ENCODE measurements around the gene KLHL26.

Gene KLHL26

DNA sequence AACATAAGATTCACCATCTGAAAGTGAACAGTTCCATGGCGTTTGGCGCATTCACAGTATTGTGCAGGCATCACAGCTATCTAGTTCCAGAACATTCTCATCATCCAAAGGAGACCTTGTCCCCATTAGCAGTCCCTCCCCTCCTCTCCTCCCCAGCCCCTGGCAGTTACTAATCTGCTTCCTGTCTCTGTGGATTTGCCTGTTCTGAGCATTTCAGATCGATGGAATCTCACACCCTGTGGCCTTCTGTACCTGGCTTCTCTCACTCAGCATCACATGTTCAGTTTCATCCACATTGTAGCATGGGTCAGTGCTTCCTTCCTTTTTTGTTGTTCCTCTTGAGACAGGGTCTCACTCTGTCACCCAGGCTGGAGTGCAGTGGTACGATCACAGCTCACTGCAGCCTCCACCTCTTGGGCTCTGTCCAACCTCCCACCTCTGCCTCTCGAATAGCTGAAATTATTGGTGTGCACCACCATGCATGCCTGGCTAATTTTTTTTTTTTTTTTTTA lies 81.2 kb downstream of the KLHL26 start:
- H3K4me3 Mint-ChIP-seq: no peak overlapping the region
- H3K4me1 Mint-ChIP-seq: peaks cover 34% of the 10 kb centered on the region
- no peaks in the 10 kb centered on the region for H3K9me3 Mint-ChIP-seq
- no peaks in the 10 kb centered on the region for H3K27me3 Mint-ChIP-seq (ENCODE audit: low read depth, poor library complexity)
- no peak for DNase-seq
- H3K36me3 Mint-ChIP-seq (ENCODE audit: low read depth): peaks cover 27% of the 10 kb centered on the region
- H3K27ac Mint-ChIP-seq: peak overlapping the region; percentile 14
- TF ChIP-seq, protein P1, sequence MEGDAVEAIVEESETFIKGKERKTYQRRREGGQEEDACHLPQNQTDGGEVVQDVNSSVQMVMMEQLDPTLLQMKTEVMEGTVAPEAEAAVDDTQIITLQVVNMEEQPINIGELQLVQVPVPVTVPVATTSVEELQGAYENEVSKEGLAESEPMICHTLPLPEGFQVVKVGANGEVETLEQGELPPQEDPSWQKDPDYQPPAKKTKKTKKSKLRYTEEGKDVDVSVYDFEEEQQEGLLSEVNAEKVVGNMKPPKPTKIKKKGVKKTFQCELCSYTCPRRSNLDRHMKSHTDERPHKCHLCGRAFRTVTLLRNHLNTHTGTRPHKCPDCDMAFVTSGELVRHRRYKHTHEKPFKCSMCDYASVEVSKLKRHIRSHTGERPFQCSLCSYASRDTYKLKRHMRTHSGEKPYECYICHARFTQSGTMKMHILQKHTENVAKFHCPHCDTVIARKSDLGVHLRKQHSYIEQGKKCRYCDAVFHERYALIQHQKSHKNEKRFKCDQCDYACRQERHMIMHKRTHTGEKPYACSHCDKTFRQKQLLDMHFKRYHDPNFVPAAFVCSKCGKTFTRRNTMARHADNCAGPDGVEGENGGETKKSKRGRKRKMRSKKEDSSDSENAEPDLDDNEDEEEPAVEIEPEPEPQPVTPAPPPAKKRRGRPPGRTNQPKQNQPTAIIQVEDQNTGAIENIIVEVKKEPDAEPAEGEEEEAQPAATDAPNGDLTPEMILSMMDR (IDR thresholded peaks at IDR 0.05): no peak

GRCh38 chr19:18718846-18719458 lies 82.1 kb downstream of the KLHL26 start:
- H3K4me1 Mint-ChIP-seq: peaks cover 38% of the 10 kb centered on the region
- H3K9me3 Mint-ChIP-seq: no peaks in the 10 kb centered on the region
- H3K27me3 Mint-ChIP-seq (ENCODE audit: low read depth, poor library complexity): no peaks in the 10 kb centered on the region
- H3K36me3 Mint-ChIP-seq (ENCODE audit: low read depth): peaks cover 33% of the 10 kb centered on the region
- H3K27ac Mint-ChIP-seq: no peak overlapping the region
- TF ChIP-seq, protein P1 (IDR thresholded peaks at IDR 0.05): no peak
- H3K4me3 Mint-ChIP-seq: no peak overlapping the region
- no peak for DNase-seq

- Mint-ChIP-seq H3K27me3 (ENCODE audit: low read depth, poor library complexity) (peaks cover 2% of the 10 kb centered on the region), H3K36me3 (ENCODE audit: low read depth) (peaks cover 33% of the 10 kb centered on the region), H3K27ac (no peak overlapping the region), H3K4me3 (no peak overlapping the region), H3K9me3 (no peaks in the 10 kb centered on the region), H3K4me1 (peaks cover 44% of the 10 kb centered on the region)
- TF ChIP-seq, protein P1 (IDR thresholded peaks at IDR 0.05): no peak
- no peak for DNase-seq
Observed at GRCh38 chr19:18719541-18719940, 82.7 kb downstream of the KLHL26 start.

All from nephron progenitor cell (in vitro differentiated cells).